HEK293T (cell line): ENCODE results near the gene GPC1.

Experiments used
- CTCF ChIA-PET: fragments of 350-600 bp; formaldehyde crosslinking; extraction: SDS; loops from one replicate; lab custom pipeline; 2021; ENCODE audit warnings: antibody characterized with exemption, inconsistent platforms; lab: Yijun Ruan, JAX
- POLR2A ChIA-PET: fragments of 350-600 bp; formaldehyde crosslinking; extraction: SDS; loops from one replicate; lab custom pipeline; 2020; ENCODE audit warnings: antibody characterized with exemption, inconsistent platforms; lab: Yijun Ruan, JAX
- DNase-seq: peaks from one replicate; pipeline ENCODE4 v3.0.0; 2012; ENCODE audit warnings: mixed read lengths; ENCODE audit errors: extremely low spot score
- ARNT ChIP-seq: fragments of 450-650 bp; IDR thresholded peaks from 2 replicates; pipeline ENCODE4 v1.6.1; 2017; ENCODE audit warnings: mild to moderate bottlenecking
- BHLHE40 ChIP-seq: fragments of 450-650 bp; IDR thresholded peaks from 2 replicates; pipeline ENCODE4 v1.6.1; 2016; ENCODE audit warnings: mild to moderate bottlenecking, moderate library complexity, borderline replicate concordance
- CTBP1 ChIP-seq: fragments of 450-650 bp; IDR thresholded peaks from 2 replicates; pipeline ENCODE4 v1.6.1; 2016; ENCODE audit warnings: borderline replicate concordance
- ELF4 ChIP-seq: fragments of 450-650 bp; IDR thresholded peaks from 2 replicates; pipeline ENCODE4 v1.6.1; 2017; ENCODE audit warnings: antibody characterized with exemption
- FOXA1 ChIP-seq: fragments of 450-650 bp; IDR thresholded peaks from 2 replicates; pipeline ENCODE4 v1.6.1; 2016; ENCODE audit warnings: mild to moderate bottlenecking
- FOXK2 ChIP-seq: fragments of 450-650 bp; IDR thresholded peaks from 2 replicates; pipeline ENCODE4 v1.6.1; 2016; ENCODE audit warnings: mild to moderate bottlenecking
- FOXM1 ChIP-seq: fragments of 450-650 bp; IDR thresholded peaks from 2 replicates; pipeline ENCODE4 v1.6.1; 2017; ENCODE audit warnings: mild to moderate bottlenecking, borderline replicate concordance
- HDGF ChIP-seq: fragments of 450-650 bp; IDR thresholded peaks from 2 replicates; pipeline ENCODE4 v1.6.1; 2017; ENCODE audit warnings: antibody characterized with exemption, borderline replicate concordance
- L3MBTL2 ChIP-seq: fragments of 450-650 bp; conservative IDR thresholded peaks from 2 replicates; pipeline ENCODE4 v1.6.1; 2016; ENCODE audit warnings: mild to moderate bottlenecking
- LEF1 ChIP-seq: fragments of 450-650 bp; IDR thresholded peaks from 2 replicates; pipeline ENCODE4 v1.6.1; 2017; ENCODE audit warnings: mild to moderate bottlenecking, borderline replicate concordance
- NFRKB ChIP-seq: fragments of 450-650 bp; IDR thresholded peaks from 2 replicates; pipeline ENCODE4 v1.6.1; 2016; ENCODE audit warnings: mild to moderate bottlenecking, moderate library complexity
- PKNOX1 ChIP-seq: fragments of 450-650 bp; IDR thresholded peaks from 2 replicates; pipeline ENCODE4 v1.6.1; 2016
- SP1 ChIP-seq: fragments of 450-650 bp; IDR thresholded peaks from 2 replicates; pipeline ENCODE4 v1.6.1; 2017
- SUZ12 ChIP-seq: fragments of 450-650 bp; IDR thresholded peaks from 2 replicates; pipeline ENCODE4 v1.6.1; 2016; ENCODE audit warnings: mild to moderate bottlenecking
- TARDBP ChIP-seq: fragments of 450-650 bp; IDR thresholded peaks from 2 replicates; pipeline ENCODE4 v1.6.1; 2016
- ZNF384 ChIP-seq: fragments of 450-650 bp; IDR thresholded peaks from 2 replicates; pipeline ENCODE4 v1.6.1; 2016

Gene GPC1

GRCh38 chr2:240398661-240399267 is 36.7 kb upstream of the GPC1 start:
- TF ChIP-seq ARNT (no peak), BHLHE40 (no peak), L3MBTL2 (no peak), SP1 (no peak), TARDBP (no peak)
- DNase-seq, result no peak
- CTCF ChIA-PET, result no interaction called here
- POLR2A ChIA-PET, result no interaction called here

GRCh38 chr2:240399419-240400324 is 35.8 kb upstream of the GPC1 start:
- no peak for DNase-seq
- POLR2A ChIA-PET, result no interaction called here
- CTCF ChIA-PET, result no interaction called here
- TF ChIP-seq FOXM1 (no peak), ELF4 (no peak), SP1 (no peak), L3MBTL2 (no peak), SUZ12 (no peak), HDGF (no peak), LEF1 (no peak), BHLHE40 (no peak), FOXA1 (no peak), CTBP1 (no peak), TARDBP (no peak), ZNF384 (no peak), ARNT (no peak), NFRKB (no peak), FOXK2 (no peak), PKNOX1 (no peak)

- CTCF ChIA-PET, result no interaction called here
- TF ChIP-seq NFRKB (no peak), ELF4 (no peak), CTBP1 (no peak), TARDBP (no peak), FOXK2 (no peak), FOXA1 (no peak), SUZ12 (no peak), L3MBTL2 (no peak)
- POLR2A ChIA-PET, result no interaction called here
- no peak for DNase-seq
Observed at GRCh38 chr2:240400371-240401161, 34.9 kb upstream of the GPC1 start.

- TF ChIP-seq BHLHE40 (no peak), L3MBTL2 (no peak), SUZ12 (no peak), ZNF384 (no peak), SP1 (no peak), NFRKB (no peak), CTBP1 (no peak), TARDBP (no peak), ARNT (no peak), LEF1 (no peak)
- POLR2A ChIA-PET, result no interaction called here
- no peak for DNase-seq
- CTCF ChIA-PET, result no interaction called here
Observed at GRCh38 chr2:240401308-240401707, 34.2 kb upstream of the GPC1 start.

GRCh38 chr2:240401781-240402551 is 33.5 kb upstream of the GPC1 start:
- ChIA-PET CTCF (no interaction called here), POLR2A (no interaction called here)
- no peak for DNase-seq
- no peak for TF ChIP-seq FOXK2

- DNase-seq, result no peak
- TF ChIP-seq L3MBTL2 (no peak), HDGF (no peak), SP1 (no peak), FOXA1 (no peak), BHLHE40 (no peak), FOXM1 (no peak), CTBP1 (no peak), FOXK2 (no peak), ARNT (no peak), TARDBP (no peak), LEF1 (no peak)
- CTCF ChIA-PET, result no interaction called here
- POLR2A ChIA-PET, result no interaction called here
Observed at GRCh38 chr2:240402566-240403272, 32.7 kb upstream of the GPC1 start.
